ENCODE results near the gene ADGRV1.

The ADGRV1 gene

DNA sequence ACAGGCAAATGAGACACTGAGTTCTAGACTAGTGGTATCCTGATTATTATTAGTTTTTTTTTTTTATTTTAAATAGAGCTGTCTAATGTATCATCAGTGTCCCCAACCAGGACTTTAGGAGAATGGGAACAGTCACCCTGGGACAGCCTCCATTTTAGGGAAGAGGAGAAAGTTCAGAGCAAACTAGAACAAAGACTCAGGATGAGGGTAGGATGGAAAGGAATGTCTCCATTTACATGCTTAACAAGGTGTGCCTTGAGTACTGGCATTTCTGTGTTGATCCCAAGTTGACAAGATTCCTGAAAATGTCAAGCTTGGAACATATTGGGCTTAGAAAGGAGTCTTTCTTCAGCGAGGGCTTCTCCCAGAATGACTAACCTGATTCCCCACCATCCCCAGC, 601.0 kb downstream of the ADGRV1 start:
- no peak for DNase-seq (ENCODE audit: low read depth in 2 of 2)

DNA sequence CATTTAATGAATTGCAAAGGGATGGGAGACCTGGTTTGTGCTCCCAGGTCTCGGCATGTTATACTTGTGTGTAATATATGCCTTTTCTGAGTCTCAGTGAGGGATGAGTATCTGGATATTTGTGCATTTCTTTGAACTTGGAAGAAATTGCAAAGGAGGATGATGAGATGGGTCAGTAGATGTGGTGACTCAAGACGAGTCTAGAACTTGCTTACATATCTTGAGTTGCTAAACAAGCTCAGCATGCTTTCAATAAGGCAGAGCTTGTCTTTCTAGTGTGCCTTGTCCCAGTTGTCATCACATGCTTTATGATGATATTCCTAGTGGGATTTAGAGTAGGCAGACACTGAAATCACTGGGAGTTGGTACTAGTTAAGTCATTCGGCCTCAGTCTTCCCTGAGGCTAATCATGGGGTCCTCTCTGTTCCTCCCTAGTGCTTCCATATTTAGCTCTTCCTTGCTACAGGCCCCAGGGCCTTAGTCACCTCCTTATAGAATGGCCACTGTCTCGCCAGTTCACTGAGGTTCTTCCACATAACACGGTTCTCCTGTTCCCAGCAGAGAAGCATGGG, 602.2 kb downstream of the ADGRV1 start:
- DNase-seq (ENCODE audit: low read depth in 2 of 2) = no peak

DNA sequence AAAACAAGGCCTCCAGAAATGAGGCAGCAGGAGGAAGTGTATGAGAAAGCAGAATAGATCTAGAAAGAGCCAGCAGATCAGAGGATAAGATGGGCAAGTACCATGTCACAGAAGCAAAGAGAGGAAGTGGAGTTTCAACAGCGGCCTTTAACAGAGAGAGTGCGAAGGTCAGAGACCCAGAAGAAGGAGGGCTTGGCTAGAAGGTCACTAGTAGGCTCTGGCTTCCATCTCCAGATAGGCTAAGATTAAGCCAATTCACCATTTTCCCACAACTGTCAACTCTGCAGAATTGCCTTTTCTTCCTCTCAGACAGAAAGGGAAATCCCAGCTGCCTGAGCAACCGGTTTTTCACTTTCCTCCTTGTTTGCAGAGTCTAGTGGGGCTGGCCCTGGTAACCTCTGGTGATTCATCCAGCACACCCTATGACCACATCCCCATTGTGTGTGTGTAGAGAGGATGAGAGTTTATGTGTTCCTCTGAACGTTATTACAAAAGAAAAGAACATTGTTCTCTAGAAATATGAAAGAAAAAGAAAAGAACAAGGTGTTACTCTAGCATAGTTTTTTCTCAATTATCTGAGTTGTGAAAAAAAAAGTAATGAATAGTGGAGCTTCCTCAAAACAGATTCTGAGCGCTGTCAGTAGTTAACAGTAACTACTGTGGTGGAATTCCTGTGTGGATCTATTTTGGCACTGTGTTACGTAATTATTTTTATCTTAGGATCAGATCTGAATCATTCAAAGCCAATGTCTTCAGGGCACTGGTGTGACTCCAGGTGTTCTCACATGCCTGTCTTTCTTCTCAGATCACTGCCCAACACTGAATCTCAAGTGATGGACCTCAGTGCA, 604.2 kb downstream of the ADGRV1 start:
- DNase-seq (ENCODE audit: low read depth in 2 of 2) = peak; percentile 41 to 45

DNA sequence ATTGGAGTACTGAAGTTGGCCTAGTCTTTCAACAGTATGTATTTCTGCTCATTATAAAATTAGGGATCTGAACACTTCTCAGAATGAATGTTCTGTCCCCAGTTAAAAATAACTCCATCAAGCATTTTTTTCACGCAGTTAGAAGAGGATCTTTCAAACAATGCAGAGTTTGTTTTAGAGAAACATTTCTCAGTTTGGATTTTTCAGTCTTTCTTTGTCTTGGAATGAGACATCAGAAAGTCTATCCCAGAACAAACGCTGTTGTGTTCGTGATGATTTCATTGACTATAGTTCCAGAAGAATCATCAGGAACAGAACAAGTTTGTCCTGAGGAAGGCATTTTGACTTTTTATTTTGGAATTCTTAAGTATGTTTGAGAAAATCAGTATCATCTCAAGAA, 605.8 kb downstream of the ADGRV1 start:
- no peak for DNase-seq (ENCODE audit: low read depth in 2 of 2)

DNA sequence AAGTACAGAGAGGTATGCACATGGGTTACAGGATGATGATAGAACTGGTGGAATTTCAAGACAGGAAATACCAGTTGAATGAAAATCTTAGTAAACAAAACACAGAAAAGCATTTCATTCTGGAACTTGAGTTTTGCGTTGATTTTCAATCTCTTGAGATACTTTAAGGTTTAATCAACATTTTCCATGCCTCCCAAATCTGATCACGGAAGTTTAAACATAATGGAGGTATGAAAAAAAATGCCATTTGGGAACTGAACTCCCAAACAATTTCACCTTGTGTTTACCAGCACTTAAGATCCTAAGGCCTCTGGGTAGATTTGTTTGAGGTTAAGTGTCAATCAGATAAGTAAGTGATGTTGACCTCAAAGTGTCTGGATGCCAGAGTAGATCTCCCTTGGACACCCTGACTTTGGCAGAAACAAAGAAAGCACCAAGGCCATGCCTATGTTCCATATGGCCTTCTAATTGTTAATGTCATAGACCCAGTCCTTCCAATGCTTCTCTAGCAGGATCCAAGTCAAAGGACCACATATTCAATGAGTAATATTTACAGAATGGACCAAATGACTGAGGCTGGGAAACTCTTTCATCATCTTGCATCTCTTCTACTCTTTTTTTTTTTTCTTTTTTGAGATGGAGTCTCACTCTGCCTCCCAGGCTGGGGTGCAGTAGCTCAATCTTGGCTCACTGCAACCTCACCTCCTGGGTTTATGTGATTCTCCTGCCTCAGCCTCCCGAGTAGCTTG, 607.6 kb downstream of the ADGRV1 start:
- no peak for DNase-seq (ENCODE audit: low read depth in 2 of 2)

DNA sequence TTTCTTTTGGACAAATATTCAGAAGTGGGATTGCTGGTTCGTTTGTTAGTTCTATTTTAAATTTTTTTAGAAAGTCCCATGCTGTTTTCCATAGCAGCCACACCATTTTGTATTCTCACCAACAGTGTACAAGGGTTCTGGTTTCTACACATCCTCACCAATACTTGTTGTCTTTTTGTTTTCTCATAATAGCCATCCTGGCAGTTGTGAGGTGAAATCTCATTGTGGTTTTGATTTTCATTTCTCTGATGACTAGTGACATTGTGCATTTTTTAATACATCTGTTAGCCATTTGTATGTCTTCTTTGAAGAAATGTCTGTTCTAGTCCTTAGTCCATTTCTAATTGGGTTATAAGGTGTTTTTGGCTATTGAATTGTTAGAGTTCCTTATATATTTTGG, 610.3 kb downstream of the ADGRV1 start:
- no peak for DNase-seq (ENCODE audit: low read depth in 2 of 2)

DNA sequence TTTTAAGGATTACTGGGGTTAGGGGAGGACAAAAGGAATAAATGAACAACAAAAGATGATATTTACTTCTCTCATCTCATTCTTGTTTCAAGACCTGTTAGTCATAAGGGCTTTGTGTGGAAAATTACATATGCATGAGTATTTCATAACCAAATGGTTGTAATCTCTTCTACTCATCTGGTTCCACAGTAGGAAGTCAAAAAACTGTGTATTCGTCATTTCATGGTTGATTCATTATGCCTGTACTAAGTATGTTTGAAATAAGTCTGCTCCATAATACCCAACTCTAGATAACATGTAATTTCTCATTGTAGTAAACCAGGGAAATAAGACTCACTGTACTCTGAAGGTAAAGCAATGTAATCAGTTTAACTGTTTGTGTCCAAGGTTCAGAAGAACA, 611.7 kb downstream of the ADGRV1 start:
- DNase-seq (ENCODE audit: low read depth in 2 of 2) = no peak

DNA sequence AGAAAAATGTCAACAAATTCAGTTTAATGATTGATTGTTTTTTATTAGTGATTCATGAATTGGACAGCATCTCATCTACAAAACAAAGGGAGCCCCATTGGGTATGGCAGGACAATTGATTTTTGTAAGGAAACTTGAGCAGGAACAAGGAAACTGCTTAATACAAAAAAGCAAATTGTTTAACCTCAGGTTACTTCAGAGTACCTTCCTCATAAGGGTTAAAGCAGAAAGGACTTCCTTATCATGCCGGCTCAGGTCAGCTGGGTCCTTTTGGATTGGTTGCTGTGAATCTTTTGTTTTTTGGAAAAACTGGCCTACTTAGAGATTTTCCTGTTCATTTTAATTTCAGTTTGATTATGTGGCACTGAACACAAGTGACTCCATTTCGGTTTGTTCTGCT, 612.7 kb downstream of the ADGRV1 start:
- no peak for DNase-seq (ENCODE audit: low read depth in 2 of 2)

DNA sequence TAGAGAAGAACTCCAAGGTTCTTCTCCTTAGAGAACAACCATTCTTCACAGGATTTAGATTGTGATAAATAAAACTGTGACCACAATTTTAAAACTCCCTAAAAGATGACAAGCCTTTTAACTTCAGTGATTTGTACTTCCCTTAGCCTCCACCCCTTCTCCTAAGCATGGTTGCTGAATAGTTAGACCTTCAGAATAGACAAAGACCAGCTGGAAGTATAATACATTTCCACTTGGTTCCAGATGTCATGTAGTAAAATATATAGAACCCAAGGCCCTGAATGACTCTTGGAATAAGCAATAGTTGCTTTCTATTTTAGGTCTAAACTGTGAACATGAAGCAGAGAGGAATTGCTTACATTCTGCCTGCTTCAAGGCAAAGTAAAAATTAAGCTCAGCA, 615.8 kb downstream of the ADGRV1 start:
- no peak for DNase-seq (ENCODE audit: low read depth in 2 of 2)

DNA sequence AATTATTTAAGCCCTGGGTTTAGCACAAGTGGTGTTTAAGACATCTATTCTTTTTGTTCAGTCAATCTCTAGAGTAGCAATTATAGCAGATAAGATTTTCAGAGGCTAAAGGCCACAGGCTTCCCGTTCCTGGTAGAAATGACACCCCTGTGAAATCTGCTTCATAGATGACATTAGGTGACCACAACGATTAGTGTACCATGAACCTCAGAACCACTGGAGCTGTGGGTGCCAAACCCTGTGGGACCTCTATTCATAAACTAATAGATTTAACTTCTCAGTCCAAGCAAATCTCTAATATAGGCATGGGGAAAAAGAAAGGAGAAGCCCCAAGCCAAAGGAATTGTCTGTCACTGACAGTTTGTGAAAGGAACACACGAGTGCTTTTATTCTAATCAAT, 617.1 kb downstream of the ADGRV1 start:
- no peak for DNase-seq (ENCODE audit: low read depth in 2 of 2)

DNA sequence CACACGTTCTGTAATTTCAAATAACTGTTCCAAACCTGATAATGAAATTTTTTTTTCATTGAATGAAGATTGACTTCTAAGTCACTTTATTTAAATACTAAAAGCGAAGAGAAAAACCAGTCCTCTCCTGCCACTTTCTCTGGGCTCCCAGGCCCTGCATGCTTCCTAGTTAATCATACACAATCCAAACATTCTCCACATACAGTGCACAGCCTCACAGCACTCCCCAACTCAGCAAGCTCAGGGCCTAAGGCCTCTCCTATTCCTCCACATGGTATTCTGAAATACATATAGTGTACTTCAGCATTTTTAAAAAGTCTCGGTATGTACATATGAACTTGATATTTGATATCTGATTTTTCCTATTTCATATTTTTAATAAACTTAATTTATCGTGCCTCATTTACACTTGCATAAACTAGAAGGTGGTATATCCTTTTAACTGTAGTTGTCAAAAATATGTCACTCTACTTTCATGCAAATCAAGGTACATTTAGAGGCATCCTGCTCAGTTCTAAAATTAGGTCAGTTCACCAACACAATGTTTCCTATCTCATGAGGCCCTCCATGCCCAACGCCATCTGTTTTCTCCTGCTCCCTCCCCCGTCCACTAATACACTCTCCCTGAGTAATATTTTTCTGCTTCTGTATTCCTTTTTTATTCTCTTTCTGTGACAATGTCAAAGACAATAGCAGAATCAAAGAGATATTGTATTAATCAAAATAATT, 617.9 kb downstream of the ADGRV1 start:
- no peak for DNase-seq (ENCODE audit: low read depth in 2 of 2)

DNA sequence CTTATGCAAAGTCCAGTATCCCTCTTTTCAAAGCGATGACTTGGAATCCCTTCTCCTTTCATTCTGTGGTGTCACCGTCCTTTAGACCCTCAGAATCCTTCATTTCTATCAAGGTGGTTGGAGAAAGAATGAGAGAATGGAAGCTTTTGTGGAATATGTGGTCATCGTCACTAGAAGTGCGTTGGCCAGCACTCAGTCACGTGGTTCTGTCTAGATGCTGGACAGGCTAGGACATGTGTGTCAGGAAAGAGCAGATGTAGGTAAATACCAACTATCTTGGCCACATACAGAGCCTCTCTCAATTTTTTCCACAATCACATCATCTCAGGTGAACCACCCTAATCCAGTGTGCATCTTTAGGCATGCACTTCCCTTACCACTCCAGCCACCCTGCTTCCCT, 618.5 kb downstream of the ADGRV1 start:
- no peak for DNase-seq (ENCODE audit: low read depth in 2 of 2)

DNA sequence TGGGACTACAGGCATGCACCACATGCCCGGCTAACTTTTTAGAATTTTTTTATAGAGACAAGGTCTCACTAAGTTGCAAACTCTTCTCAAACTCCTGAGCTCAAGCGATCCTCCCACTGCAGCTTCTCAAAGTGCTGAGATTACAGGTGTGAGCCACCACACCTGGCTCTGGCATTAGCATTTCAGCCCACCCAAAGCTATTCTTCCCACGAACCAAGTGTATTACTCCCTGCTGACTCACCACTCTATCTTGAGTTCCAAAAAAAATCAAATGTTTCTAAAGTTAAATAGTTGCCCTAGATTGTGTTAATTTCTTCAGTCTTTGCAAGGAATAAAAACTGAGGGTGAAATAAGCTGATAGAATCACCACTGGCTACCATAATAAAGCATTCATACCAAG, 619.0 kb downstream of the ADGRV1 start:
- no peak for DNase-seq (ENCODE audit: low read depth in 2 of 2)

DNA sequence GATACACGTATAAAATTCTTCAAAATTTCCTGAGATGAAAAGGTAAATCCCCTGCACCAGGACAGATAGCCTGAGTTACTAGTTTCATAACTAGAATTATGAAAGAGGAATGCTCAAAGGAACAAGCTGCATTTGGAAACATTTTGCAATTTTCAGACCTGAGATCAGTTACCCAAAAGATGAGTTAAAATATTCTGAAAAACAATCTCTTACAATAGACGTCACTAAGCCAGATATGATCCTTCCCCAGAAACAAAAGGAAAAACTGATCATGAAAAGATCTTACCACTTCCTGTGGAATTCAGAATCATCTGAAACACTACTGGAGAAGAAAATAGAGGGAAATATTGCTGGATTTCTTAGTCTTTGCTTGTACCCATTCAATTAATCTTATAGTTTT, 619.9 kb downstream of the ADGRV1 start:
- no peak for DNase-seq (ENCODE audit: low read depth in 2 of 2)

DNA sequence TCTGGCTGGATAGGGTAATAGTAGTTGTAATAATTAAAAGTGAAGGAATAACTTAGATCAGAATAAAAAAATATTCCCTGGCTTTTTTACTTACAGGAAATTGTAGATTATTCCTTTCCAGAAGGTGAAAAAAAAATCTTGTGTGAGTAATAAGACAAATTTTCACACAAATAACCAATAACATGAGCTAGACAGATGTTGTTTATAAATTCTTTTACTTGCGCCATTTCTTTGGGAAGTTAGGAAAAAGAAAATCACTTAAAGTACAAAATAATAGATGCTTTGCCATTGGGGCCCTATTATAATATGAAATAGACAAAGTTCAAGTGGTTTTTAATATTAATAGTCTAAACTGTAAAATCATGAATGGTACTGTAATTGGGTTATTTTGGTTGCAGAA, 620.4 kb downstream of the ADGRV1 start:
- no peak for DNase-seq (ENCODE audit: low read depth in 2 of 2)

DNA sequence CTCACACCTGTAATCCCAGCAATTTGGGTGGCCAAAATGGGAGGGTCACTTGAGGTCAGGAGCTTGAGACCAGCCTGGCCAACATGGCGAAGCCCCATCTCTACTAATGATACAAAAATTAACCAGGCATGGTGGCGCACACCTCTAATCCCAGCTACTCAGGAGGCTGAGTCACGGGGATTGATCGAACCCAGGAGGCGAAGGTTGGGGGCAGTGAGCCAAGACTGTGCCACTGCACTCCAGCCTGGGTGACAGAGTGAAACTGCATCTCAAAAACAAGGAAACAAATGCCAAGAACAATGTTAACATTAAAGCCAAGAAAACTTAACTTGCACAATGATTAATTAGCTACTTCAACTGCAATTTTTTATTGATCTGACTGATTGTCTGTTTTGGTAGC, 621.9 kb downstream of the ADGRV1 start:
- no peak for DNase-seq (ENCODE audit: low read depth in 2 of 2)

DNA sequence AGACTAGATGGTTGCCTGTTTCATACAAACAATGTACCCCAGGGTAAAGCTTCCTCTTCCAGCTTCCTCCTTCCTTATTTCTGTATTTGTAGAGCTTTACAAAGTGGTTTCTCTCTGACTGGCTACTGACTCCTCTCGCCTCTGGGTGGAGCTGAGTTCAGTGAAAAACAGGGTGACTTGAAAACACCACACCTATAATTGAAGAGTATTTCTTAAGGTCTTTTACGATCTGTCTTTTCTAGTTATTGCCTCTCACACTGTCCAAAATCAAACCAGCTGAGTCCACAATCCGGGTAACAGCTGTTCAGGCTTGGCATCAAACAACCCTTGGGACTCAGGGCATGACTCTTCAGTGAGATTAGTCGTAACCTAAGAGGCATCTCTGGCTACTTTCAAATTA, 624.2 kb downstream of the ADGRV1 start:
- no peak for DNase-seq (ENCODE audit: low read depth in 2 of 2)

DNA sequence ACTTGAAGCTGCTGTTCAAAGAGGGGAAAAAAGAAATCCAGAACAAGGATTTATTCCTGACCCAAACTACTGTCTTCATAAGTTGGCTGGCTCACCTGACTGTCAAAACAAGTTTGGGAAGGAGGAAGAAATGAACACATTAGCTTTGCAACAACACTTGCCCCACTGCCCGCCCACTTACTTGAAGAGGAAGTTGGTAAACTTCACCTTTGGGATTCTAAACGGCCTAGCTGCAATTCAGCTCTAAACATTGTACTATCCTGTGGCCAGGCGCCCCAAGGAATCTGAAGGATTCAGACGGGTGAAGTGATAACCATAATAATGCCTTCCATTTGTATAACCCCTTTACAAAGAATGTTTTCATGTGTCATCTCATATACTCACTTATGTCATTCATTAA, 625.1 kb downstream of the ADGRV1 start:
- DNase-seq (ENCODE audit: low read depth in 2 of 2) = no peak

DNA sequence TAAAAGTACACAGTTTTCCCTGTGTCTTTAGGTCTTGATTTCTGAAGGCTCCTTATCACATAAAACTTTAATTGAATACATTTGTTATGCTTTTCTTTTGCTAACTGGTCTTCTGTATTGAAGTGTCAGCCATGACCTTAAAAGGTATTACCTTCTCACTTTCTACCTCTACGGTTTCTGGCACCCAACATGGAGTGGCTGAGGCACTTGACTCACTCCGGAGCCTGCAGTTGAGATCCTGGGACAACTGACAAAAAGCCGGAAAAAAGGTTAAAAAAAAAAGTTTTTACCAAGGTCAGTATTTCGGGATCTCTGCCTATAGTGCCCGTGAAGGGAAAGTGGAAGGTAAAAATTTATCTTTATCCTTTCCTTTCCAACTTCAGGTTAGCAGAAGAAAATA, 627.5 kb downstream of the ADGRV1 start:
- no peak for DNase-seq (ENCODE audit: low read depth in 2 of 2)

DNA sequence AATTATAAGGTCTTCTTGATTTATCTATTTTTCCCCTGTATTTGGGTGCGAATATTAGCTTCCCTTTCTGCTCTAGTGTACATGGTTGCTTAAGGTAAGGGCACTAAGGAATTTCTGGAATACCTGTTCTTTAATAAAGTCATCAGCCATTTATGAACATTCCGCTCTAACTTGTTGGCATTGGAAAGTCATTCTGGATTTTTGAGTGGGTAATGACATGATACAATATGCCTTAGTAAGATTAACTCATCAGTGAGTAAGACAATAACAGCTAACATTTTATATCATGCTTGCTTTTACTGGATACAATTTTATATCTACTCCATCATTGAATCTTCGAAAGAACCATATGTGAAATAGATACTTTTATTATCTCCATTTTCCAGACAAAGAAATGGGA, 628.4 kb downstream of the ADGRV1 start:
- no peak for DNase-seq (ENCODE audit: low read depth in 2 of 2)

DNA sequence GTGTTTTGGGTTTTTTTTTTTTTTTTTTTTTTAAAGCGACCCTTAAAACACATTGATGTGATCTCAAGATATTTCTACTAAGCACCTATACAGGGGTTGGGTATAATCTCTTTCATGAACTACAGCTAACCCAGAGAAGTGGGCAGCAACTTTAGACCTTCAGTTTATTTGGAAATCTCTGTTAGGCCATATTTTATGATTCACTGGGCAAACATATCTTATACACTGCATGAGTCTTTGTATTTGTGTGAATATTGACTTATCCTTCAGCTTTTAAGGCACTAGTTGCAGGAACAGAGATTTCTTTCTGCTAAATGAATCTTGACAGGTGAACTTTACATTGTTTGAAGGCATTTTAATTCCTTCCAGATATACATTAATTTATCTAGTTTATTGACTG, 630.2 kb downstream of the ADGRV1 start:
- no peak for DNase-seq (ENCODE audit: low read depth in 2 of 2)
